CD4-positive, CD25-positive, alpha-beta regulatory T cell (primary cell): ENCODE data around the gene ACOD1. TPM values are rescaled to one million over a fixed set of nuclear protein-coding genes. Genes with fewer than 3 reads are reported as not detected.

Experiments used
- ATAC-seq, 2 donors: fragments of 150-1000 bp; cut with Tn5 transposase; one replicate each; pipeline ENCODE4 v1.10.0; 2021; ENCODE audit warnings: low read depth in 2 of 2, moderate number of reproducible peaks in 2 of 2, moderate library complexity in 1 of 2
- DNase-seq, 3 donors: peaks; one replicate each; pipeline versions ENCODE4 v3.0.0 to v3.0.0-alpha.2; 2012 to 2022; ENCODE audit warnings: mixed read lengths in 1 of 3
- H3K27ac ChIP-seq: one replicate; pipeline ENCODE4 v1.7.0; 2013; ENCODE audit warnings: mild to moderate bottlenecking, low read length; ENCODE audit not compliant: insufficient read depth, poor library complexity, severe bottlenecking
- H3K27me3 ChIP-seq: one replicate; pipeline ENCODE4 v1.7.0; 2013; ENCODE audit warnings: low read length; ENCODE audit not compliant: control insufficient read depth, insufficient read depth
- H3K36me3 ChIP-seq: one replicate; pipeline ENCODE4 v1.7.0; 2013; ENCODE audit warnings: mild to moderate bottlenecking, low read length, moderate library complexity; ENCODE audit not compliant: control insufficient read depth, insufficient read depth
- H3K4me1 ChIP-seq: 2 replicates; pipeline ENCODE4 v1.7.0; 2013; ENCODE audit warnings: mild to moderate bottlenecking, low read length; ENCODE audit not compliant: insufficient read depth, control insufficient read depth, poor library complexity, severe bottlenecking
- H3K4me3 ChIP-seq: one replicate; pipeline ENCODE4 v1.7.0; 2013; ENCODE audit warnings: low read depth, mild to moderate bottlenecking, low read length, moderate library complexity
- H3K9me3 ChIP-seq, 2 experiments: 1 replicate in 1 of 2; 2 replicates in 1 of 2; pipeline ENCODE4 v1.7.0; 2013; ENCODE audit warnings: low read length in 2 of 2, mild to moderate bottlenecking in 1 of 2, moderate library complexity in 1 of 2; ENCODE audit not compliant: control insufficient read depth in 2 of 2
- H3K27ac Mint-ChIP-seq, 3 donors: one replicate each; pipeline ENCODE4 v1.8.0; 2020 to 2022; ENCODE audit warnings: mild to moderate bottlenecking in 3 of 3, mixed read lengths in 3 of 3, moderate library complexity in 2 of 3
- H3K27me3 Mint-ChIP-seq: one replicate; pipeline ENCODE4 v1.8.0; 2022; ENCODE audit warnings: mild to moderate bottlenecking, mixed read lengths
- H3K36me3 Mint-ChIP-seq: one replicate; pipeline ENCODE4 v1.8.0; 2020; ENCODE audit warnings: mixed read lengths
- H3K4me1 Mint-ChIP-seq, 4 donors: one replicate each; pipeline ENCODE4 v1.8.0; 2020 to 2022; ENCODE audit warnings: mixed read lengths in 4 of 4, mild to moderate bottlenecking in 1 of 4
- H3K4me3 Mint-ChIP-seq, 4 donors: one replicate each; pipeline ENCODE4 v1.8.0; 2020 to 2022; ENCODE audit warnings: mild to moderate bottlenecking in 4 of 4, mixed read lengths in 4 of 4, moderate library complexity in 3 of 4
- H3K9me3 Mint-ChIP-seq, 7 donors: one replicate each; pipeline ENCODE4 v1.8.0; 2020 to 2022; ENCODE audit warnings: mixed read lengths in 7 of 7, mild to moderate bottlenecking in 3 of 7, moderate library complexity in 2 of 7
- polyA plus RNA-seq, 4 donors: library from polyadenylated mRNA; unstranded; fragments of 300-500 nt; fragmentation: Illumina TruSeq; gene quantifications; one replicate each; pipeline ENCODE4 v1.2.3, GENCODE V29; 2021
- total RNA-seq: library from RNA; stranded (reverse); gene quantifications from one replicate; pipeline ENCODE4 v1.2.3, GENCODE V29; 2022

ACOD1 gene
- total and polyA plus RNA-seq, 5 donors from 2014 or later: not detected

GRCh38 chr13:77002590-77003190 lies 54.4 kb downstream of the ACOD1 start:
- no peaks in the 10 kb centered on the region for H3K9me3 Mint-ChIP-seq
- H3K4me3 Mint-ChIP-seq: peak overlapping the region in 2 of 4 donors; percentile 1 to 39
- peak overlapping the region; percentile 83 to 88 (median 84) for H3K27ac Mint-ChIP-seq

More at GRCh38 chr13:77002590-77003190, 54.4 kb downstream of the ACOD1 start:
- H3K27ac ChIP-seq: peak overlapping the region; percentile 70
- peaks cover 20% of the 10 kb centered on the region for H3K4me1 ChIP-seq
- H3K4me3 ChIP-seq: peak overlapping the region; percentile 60
- DNase-seq (no peak), ATAC-seq (no peak)
- peaks cover 65% of the 10 kb centered on the region for H3K36me3 ChIP-seq
- Mint-ChIP-seq H3K27me3 (no peaks in the 10 kb centered on the region), H3K4me1 (peaks cover 46 to 65% (median 62%) of the 10 kb centered on the region in 4 donors), H3K36me3 (peaks cover 31% of the 10 kb centered on the region)
- no peaks in the 10 kb centered on the region for H3K9me3 ChIP-seq
- H3K27me3 ChIP-seq: no peaks in the 10 kb centered on the region

Other genes starting within 250 kb of the ACOD1 start
- gene KCTD12, start 62.1 kb upstream of the ACOD1 start, total RNA-seq: 2.8 TPM
- under 1 TPM; 0.19 to 0.33 (median 0.24) TPM for gene KCTD12, start 62.1 kb upstream of the ACOD1 start, polyA plus RNA-seq
- gene CLN5, start 43.6 kb downstream of the ACOD1 start, total RNA-seq: 27.3 TPM
- 10 to 100 TPM; 36.9 to 45.5 (median 41.0) TPM for gene CLN5, start 43.6 kb downstream of the ACOD1 start, polyA plus RNA-seq
- 89.0 TPM for gene FBXL3, start 78.6 kb downstream of the ACOD1 start, total RNA-seq
- gene FBXL3, start 78.6 kb downstream of the ACOD1 start, polyA plus RNA-seq: 10 to 100 TPM; 36.7 to 63.3 (median 48.5) TPM